H1 (cell line): ENCODE data around the gene INTU. TPM values are rescaled to one million over a fixed set of nuclear protein-coding genes. Genes with fewer than 3 reads are reported as not detected.

Source experiments
- ASH2L ChIP-seq: fragments of 200-600, 300-600 bp; sonication (generic); IDR thresholded peaks from one replicate; pipeline ENCODE4 v1.7.1; 2017; ENCODE audit warnings: low read length
- CHD7 ChIP-seq: fragments of 300-600 bp; sonication (generic); IDR thresholded peaks from 2 replicates; pipeline ENCODE4 v1.7.1; 2012; ENCODE audit warnings: low read length, moderate library complexity, mild to moderate bottlenecking, inconsistent platforms; ENCODE audit not compliant: insufficient replicate concordance
- HDAC6 ChIP-seq: IDR thresholded peaks from one replicate; pipeline ENCODE4 v1.7.1; 2012; ENCODE audit warnings: low read depth, mild to moderate bottlenecking, inconsistent platforms, low read length, moderate library complexity
- KDM1A ChIP-seq: fragments of 200-600, 300-600 bp; sonication (generic); IDR thresholded peaks from 2 replicates; pipeline ENCODE4 v1.7.1; 2016; ENCODE audit warnings: mild to moderate bottlenecking, low read length, borderline replicate concordance
- SP1 ChIP-seq: IDR thresholded peaks from 2 replicates; pipeline ENCODE4 v1.6.1; 2011; ENCODE audit warnings: low read depth, low read length
- SP2 ChIP-seq: IDR thresholded peaks from 2 replicates; pipeline ENCODE4 v1.6.1; 2012; ENCODE audit warnings: mild to moderate bottlenecking, low read length, inconsistent platforms
- SRF ChIP-seq: IDR thresholded peaks from 2 replicates; pipeline ENCODE4 v1.6.1; 2011; ENCODE audit warnings: mild to moderate bottlenecking, low read depth, low read length, moderate library complexity
- TBP ChIP-seq: IDR thresholded peaks from 2 replicates; pipeline ENCODE4 v1.6.1; 2011; ENCODE audit warnings: low read depth, low read length, improper control_type of control experiment
- TCF12 ChIP-seq: IDR thresholded peaks from 2 replicates; pipeline ENCODE4 v1.6.1; 2011; ENCODE audit warnings: low read depth, mild to moderate bottlenecking, low read length
- polyA plus RNA-seq, 7 experiments: library from polyadenylated mRNA; depleted of rRNA in 3 of 7; stranded (reverse) in 5 of 7; unstranded in 2 of 7; fragments of >200 nt in 5 of 7; fragments of 200-250 nt in 2 of 7; gene quantifications; 1 replicate in 5 of 7; 2 replicates in 1 of 7; 4 replicates in 1 of 7; pipeline versions ENCODE4 v1.2.1 to v1.2.3, GENCODE V29; 2011 to 2013; ENCODE audit warnings: missing spikeins in 2 of 7, mixed read lengths in 2 of 7
- total RNA-seq: library from RNA; stranded (reverse); fragmentation: NEBNext Ultra II Directional; extraction: Animal tissue kit (Norgen Biotek cat#: 25700); gene quantifications from 2 replicates; pipeline ENCODE4 v1.2.1, GENCODE V29; 2021
- TF ChIP-seq, protein P1 (sequence below): IDR thresholded peaks from 2 replicates; pipeline ENCODE4 v1.6.1; 2012; ENCODE audit warnings: inconsistent platforms

Gene INTU
- total and polyA plus RNA-seq, 2 of the 8 experiments (the other 6 are each of a cell fraction or from before 2014, with no cell fraction given), result 6.0 to 15.1 TPM

DNA sequence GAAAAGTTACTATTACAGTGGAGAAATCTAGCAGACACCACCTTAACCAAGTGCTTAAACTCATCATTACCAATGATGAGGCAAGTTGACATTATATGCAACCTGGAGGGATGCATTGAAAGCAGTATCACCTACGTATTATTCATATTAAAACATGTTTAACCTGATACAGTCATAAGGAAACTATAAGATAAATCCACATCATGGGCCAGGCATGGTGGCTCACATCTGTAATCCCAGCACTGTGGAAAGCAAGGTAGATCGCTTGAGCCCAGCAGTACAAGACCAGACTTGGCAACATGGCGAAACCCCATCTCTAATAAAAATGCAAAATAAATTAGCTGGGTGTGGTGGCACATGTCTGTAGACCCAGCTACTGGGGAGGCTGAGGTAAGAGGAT, 22.3 kb upstream of the INTU start (continued):
- TF ChIP-seq CHD7 (no peak), ASH2L (no peak), TBP (no peak), KDM1A (no peak), SP1 (no peak), SRF (no peak), SP2 (no peak), TCF12 (no peak), HDAC6 (no peak)
- TF ChIP-seq, protein P1, sequence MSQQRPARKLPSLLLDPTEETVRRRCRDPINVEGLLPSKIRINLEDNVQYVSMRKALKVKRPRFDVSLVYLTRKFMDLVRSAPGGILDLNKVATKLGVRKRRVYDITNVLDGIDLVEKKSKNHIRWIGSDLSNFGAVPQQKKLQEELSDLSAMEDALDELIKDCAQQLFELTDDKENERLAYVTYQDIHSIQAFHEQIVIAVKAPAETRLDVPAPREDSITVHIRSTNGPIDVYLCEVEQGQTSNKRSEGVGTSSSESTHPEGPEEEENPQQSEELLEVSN, result no peak
